ENCODE measurements around the gene KCNH1. TPM values are rescaled to one million over a fixed set of nuclear protein-coding genes. Genes with fewer than 3 reads are reported as not detected.

KCNH1 gene
- total and polyA plus RNA-seq, 10 donors, result not detected

DNA sequence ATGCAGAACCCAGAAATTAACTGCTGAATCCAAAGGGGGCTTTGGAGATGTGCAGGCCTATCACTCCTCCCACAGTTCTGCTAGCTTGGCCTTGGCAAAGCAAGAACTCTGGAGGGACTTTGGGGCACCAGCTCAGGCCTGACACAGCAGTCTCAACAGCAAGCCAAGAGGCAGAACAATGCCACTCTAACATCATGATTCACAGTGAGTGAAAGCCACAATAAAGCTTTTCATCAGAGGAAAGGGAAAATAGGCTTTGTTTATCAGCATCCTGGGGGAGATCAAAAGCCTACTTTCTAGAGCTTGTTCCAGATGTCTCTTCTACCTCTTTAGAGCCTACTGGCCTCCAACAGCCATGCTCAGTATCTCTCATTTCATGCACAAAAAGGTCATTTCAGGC lies 283.4 kb downstream of the KCNH1 start:
- intact Hi-C loops (cut with DNase I; ENCODE audit: low total_unique reads), result no loop called here
- Histone ChIP-seq H3K9me3 (peaks cover 0 to 5% (median 0%) of the 10 kb centered on the region in 8 donors), H3K27me3 (replicated peaks in 1 of 7) (no peaks in the 10 kb centered on the region), H3K36me3 (no peaks in the 10 kb centered on the region), H3K4me1 (no peaks in the 10 kb centered on the region), H3K4me3 (no peak overlapping the region), H3K27ac (no peak overlapping the region)
- DNase-seq, result no peak
- TF ChIP-seq, protein P1, sequence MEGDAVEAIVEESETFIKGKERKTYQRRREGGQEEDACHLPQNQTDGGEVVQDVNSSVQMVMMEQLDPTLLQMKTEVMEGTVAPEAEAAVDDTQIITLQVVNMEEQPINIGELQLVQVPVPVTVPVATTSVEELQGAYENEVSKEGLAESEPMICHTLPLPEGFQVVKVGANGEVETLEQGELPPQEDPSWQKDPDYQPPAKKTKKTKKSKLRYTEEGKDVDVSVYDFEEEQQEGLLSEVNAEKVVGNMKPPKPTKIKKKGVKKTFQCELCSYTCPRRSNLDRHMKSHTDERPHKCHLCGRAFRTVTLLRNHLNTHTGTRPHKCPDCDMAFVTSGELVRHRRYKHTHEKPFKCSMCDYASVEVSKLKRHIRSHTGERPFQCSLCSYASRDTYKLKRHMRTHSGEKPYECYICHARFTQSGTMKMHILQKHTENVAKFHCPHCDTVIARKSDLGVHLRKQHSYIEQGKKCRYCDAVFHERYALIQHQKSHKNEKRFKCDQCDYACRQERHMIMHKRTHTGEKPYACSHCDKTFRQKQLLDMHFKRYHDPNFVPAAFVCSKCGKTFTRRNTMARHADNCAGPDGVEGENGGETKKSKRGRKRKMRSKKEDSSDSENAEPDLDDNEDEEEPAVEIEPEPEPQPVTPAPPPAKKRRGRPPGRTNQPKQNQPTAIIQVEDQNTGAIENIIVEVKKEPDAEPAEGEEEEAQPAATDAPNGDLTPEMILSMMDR (IDR thresholded peaks at IDR 0.05 in 8 of 11, conservative IDR thresholded peaks at IDR 0.05 in 3 of 11), result no peak
- no peak for TF ChIP-seq POLR2A (IDR thresholded peaks at IDR 0.05)

DNA sequence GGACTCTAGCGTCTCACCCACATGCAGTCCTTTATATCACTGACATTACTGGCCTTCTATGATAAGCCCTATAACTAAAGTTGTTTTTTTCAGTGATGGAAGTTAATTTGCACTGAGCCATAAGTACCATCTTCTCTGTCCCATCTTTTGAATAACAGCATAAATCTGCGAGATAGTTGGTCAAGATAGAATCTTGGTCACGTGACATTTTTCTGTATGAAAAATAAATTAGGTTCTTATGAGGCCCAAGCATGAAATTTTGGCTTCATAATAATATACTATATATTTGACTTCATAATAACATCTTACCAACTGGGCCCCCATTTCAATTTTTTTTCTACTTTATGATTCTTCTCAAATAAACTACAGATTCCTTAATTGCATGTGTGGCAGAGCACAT lies 285.5 kb downstream of the KCNH1 start:
- 82 to 94% (median 85%) methylated on average over 3 of the region's 3 CpGs for WGBS, 5 donors
- Histone ChIP-seq H3K27me3 (replicated peaks in 1 of 7) (no peaks in the 10 kb centered on the region), H3K4me3 (no peak overlapping the region), H3K36me3 (no peaks in the 10 kb centered on the region), H3K9me3 (peaks cover 0 to 5% (median 0%) of the 10 kb centered on the region in 8 donors), H3K27ac (no peak overlapping the region), H3K4me1 (no peaks in the 10 kb centered on the region)
- intact Hi-C loops (cut with DNase I; ENCODE audit: low total_unique reads), result no loop called here
- no peak for TF ChIP-seq POLR2A (IDR thresholded peaks at IDR 0.05)
- TF ChIP-seq, protein P1 (IDR thresholded peaks at IDR 0.05 in 8 of 11, conservative IDR thresholded peaks at IDR 0.05 in 3 of 11), result no peak
- no peak for TF ChIP-seq POLR2AphosphoS5 (IDR thresholded peaks at IDR 0.05)
- DNase-seq, result no peak

DNA sequence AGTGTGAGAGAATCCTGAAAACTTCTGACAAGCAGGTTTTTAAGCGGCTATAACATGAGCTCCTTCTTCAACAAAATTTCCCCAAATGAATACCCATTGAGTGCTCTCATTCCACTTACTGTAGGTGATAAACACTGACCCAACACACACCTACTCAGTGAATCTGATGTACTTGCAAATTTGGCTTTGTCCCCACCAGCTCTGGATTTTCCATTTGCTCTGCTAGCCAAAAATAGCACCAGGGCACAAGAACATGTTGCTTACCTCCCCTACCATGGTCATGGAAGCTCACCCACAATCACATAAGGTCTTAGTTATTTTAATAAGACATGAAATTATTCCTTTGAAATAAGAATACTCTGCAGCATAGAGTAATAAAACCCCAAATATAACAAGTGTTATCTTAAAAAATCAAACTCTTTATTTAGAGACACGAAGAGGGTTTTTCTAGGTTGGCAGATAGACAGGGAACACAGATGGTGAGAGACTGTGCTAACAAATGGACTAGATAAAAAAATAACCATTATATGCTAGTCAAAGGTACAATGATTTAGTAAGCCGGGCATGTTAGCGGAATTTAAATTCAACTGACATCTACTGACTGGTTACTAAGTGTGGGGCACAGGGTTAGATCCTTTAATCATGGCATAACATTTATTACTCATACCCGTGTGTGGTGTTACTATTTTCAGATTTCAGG lies 291.9 kb downstream of the KCNH1 start:
- intact Hi-C loops (cut with DNase I; ENCODE audit: low total_unique reads), result no loop called here
- Histone ChIP-seq H3K27ac (no peak overlapping the region), H3K9me3 (peaks cover 0 to 10% (median 0%) of the 10 kb centered on the region in 8 donors), H3K4me1 (no peaks in the 10 kb centered on the region), H3K27me3 (replicated peaks in 1 of 7) (no peaks in the 10 kb centered on the region), H3K4me3 (no peak overlapping the region), H3K36me3 (no peaks in the 10 kb centered on the region)
- DNase-seq, result no peak
- 76 to 85% (median 84%) methylated on average over 5 of the region's 5 CpGs for WGBS, 5 donors
- TF ChIP-seq, protein P1 (IDR thresholded peaks at IDR 0.05 in 8 of 11, conservative IDR thresholded peaks at IDR 0.05 in 3 of 11), result no peak
- no peak for TF ChIP-seq POLR2AphosphoS5 (IDR thresholded peaks at IDR 0.05)
- no peak for TF ChIP-seq POLR2A (IDR thresholded peaks at IDR 0.05)

DNA sequence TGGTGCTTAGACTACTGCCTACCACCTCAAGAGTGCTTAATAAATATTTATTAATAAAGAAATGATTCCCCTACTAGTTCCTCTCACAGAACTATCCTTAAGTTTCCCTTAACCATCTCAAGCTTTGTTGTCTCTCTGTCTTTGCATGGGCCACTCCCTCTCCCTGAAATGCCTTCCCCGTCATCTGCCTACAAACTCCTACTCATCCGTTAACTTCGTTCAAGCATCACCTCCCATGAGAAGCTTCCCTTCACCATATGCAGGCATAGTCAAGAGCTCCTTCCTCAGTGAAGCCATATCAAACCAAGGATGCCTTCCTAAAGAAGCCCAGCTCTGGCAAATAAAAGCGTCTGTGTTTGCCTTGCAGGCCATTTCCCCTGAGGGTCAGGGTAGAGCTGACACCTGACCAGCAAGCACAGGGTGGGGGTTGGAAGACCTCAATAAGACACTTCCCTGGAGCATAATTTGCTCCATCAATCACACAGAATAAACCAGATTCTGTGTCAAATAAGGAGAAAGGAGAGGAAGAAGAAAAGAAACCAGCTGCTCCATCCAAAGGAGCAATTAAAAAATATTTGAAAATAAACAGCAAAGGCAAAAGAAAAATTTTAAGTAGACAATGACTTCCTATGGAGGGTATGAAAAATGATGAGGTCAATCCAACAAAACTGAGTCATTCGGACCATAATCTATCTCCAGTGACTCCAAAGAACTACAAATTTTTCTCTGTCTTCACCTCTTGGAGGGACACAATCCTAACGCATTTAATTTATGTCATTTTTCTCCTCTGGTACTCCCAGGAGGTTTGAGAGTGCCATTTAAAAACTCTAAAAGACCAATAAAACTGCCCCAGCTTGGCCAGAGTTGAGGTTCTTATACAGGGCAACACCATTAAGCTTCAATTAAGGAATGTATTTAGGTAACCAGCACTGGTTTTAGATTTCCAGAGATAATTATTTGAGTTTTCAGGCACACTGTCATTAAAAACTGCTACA lies 303.6 kb downstream of the KCNH1 start:
- 74 to 80% (median 75%) methylated on average over 6 of the region's 6 CpGs for WGBS, 5 donors
- no peaks in the 10 kb centered on the region for H3K9me3 ChIP-seq
- no peaks in the 10 kb centered on the region for H3K4me1 ChIP-seq
- no peak overlapping the region for H3K27ac ChIP-seq
- no peaks in the 10 kb centered on the region for H3K27me3 ChIP-seq (replicated peaks in 1 of 7)
- H3K4me3 ChIP-seq, result no peak overlapping the region
- H3K36me3 ChIP-seq, result no peaks in the 10 kb centered on the region
- intact Hi-C loops (cut with DNase I; ENCODE audit: low total_unique reads), result no loop called here
- TF ChIP-seq POLR2AphosphoS5 (IDR thresholded peaks at IDR 0.05) (no peak), POLR2A (IDR thresholded peaks at IDR 0.05) (no peak)
- TF ChIP-seq, protein P1 (IDR thresholded peaks at IDR 0.05 in 8 of 11, conservative IDR thresholded peaks at IDR 0.05 in 3 of 11), result no peak
- DNase-seq, result no peak
